Kidney (tissue), 14 donors: ENCODE results near the gene AKAP9. TPM values are rescaled to one million over a fixed set of nuclear protein-coding genes. Genes with fewer than 3 reads are reported as not detected.

ENCODE experiments used
- DNase-seq, 5 donors: peaks; one replicate each; pipeline ENCODE4 v3.0.0-alpha.2; 2013 to 2020
- FAIRE-seq: peaks from 2 replicates; lab custom pipeline; 2012; peaks lifted over from hg19 to GRCh38; lab: Jason Lieb, UNC
- H3K27ac ChIP-seq, 2 donors: one replicate each; pipeline ENCODE4 v1.7.0; 2013; ENCODE audit warnings: low read depth in 2 of 2, low read length in 2 of 2, inconsistent platforms in 1 of 2
- H3K27me3 ChIP-seq: one replicate; pipeline ENCODE4 v1.7.1; 2013; ENCODE audit warnings: low read length, inconsistent platforms; ENCODE audit not compliant: control insufficient read depth, insufficient read depth
- H3K36me3 ChIP-seq, 3 donors: one replicate each; pipeline versions ENCODE4 v1.7.0 to v1.7.1; 2013; ENCODE audit warnings: low read length in 3 of 3, control low read depth in 1 of 3, inconsistent platforms in 1 of 3; ENCODE audit not compliant: insufficient read depth in 3 of 3, control insufficient read depth in 2 of 3
- H3K4me1 ChIP-seq, 3 donors: one replicate each; pipeline versions ENCODE4 v1.7.0 to v1.7.1; 2013; ENCODE audit warnings: low read length in 3 of 3, inconsistent platforms in 1 of 3, low read depth in 1 of 3; ENCODE audit not compliant: control insufficient read depth in 2 of 3, insufficient read depth in 2 of 3
- H3K4me3 ChIP-seq, 3 donors: one replicate each; pipeline versions ENCODE4 v1.7.0 to v1.8.1; 2013; ENCODE audit warnings: low read length in 3 of 3, control low read depth in 1 of 3, inconsistent platforms in 1 of 3
- H3K9ac ChIP-seq, 3 donors: one replicate each; pipeline versions ENCODE4 v1.7.0 to v1.7.1; 2013; ENCODE audit warnings: low read length in 3 of 3, control low read depth in 1 of 3, inconsistent platforms in 1 of 3
- H3K9me3 ChIP-seq, 3 donors: one replicate each; pipeline versions ENCODE4 v1.7.0 to v1.7.1; 2013; ENCODE audit warnings: low read length in 3 of 3, control low read depth in 1 of 3, inconsistent platforms in 1 of 3; ENCODE audit not compliant: control insufficient read depth in 2 of 3, insufficient read depth in 1 of 3
- CTCF ChIP-seq: IDR thresholded peaks from 3 replicates; pipeline ENCODE4 v1.5.1; 2012; ENCODE audit warnings: mild to moderate bottlenecking, moderate library complexity, borderline replicate concordance; ENCODE audit not compliant: insufficient read depth; ENCODE audit errors: extremely low read depth
- intact Hi-C: fragments of 100-400 bp; cut with DNase I; formaldehyde crosslinking; loops from one replicate; pipeline ENCODE4 v1.11.1; 2022
- polyA plus RNA-seq: library from polyadenylated mRNA; stranded (reverse); fragments of 350-450 nt; fragmentation: Illumina TruSeq; extraction: RNeasy Lipid Tissue Mini Kit (QIAGEN cat#74804); gene quantifications from one replicate; pipeline ENCODE4 v1.2.3, GENCODE V29; 2014; ENCODE audit warnings: low read depth, low replicate concordance; ENCODE audit not compliant: insufficient read depth
- total RNA-seq: library from RNA; stranded (reverse); fragmentation: NEBNext Ultra II Directional; extraction: Animal tissue kit (Norgen Biotek cat#: 25700); gene quantifications from one replicate; pipeline ENCODE4 v1.2.1, GENCODE V29; 2021
- donor health status: control.
- donor health status: control.
- donor health status: control.
- donor health status: control.
- donor health status: control.
- donor health status: DM: yes; HTN: yes; CAD: no.
- donor health status: Normal renal cell carcinoma (clear cell type).

The AKAP9 gene
- total and polyA plus RNA-seq, 2 donors from 2014 or later, result 18.5 to 66.8 TPM

DNA sequence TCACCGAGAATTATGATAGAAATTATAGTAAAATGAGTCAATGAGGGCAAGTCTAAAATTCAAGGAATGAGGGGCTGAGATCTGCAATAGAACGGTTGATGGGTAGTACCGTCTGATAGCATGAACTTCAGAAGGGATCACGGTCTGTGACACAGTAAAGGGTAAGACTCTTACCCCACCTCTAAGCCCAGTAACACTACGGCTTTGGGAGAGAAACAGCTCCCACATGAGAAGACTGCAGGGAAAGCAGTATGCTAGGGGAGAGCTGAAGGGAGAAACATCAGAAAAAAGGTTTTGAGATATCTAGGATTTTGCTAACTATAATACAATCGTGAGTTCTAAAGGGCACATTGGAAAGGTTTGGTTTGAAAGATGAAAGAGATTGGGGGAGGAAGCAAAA, 12.8 kb upstream of the AKAP9 start:
- no peak for FAIRE-seq
- no peaks in the 10 kb centered on the region for H3K27me3 ChIP-seq

GRCh38 chr7:91929463-91929862, 11.2 kb upstream of the AKAP9 start:
- TF ChIP-seq CTCF, result no peak
- no peaks in the 10 kb centered on the region for H3K27me3 ChIP-seq
- FAIRE-seq, result no peak

More for the DNA sequence above, 12.8 kb upstream of the AKAP9 start:
- no peaks in the 10 kb centered on the region for H3K4me1 ChIP-seq
- H3K27ac ChIP-seq, result no peak overlapping the region
- intact Hi-C loops, result no loop called here
- H3K9me3 ChIP-seq, result no peaks in the 10 kb centered on the region
- no peaks in the 10 kb centered on the region for H3K36me3 ChIP-seq
- DNase-seq, result no peak
- no peak for TF ChIP-seq CTCF
- no peak overlapping the region for H3K4me3 ChIP-seq
- no peak overlapping the region for H3K9ac ChIP-seq

DNA sequence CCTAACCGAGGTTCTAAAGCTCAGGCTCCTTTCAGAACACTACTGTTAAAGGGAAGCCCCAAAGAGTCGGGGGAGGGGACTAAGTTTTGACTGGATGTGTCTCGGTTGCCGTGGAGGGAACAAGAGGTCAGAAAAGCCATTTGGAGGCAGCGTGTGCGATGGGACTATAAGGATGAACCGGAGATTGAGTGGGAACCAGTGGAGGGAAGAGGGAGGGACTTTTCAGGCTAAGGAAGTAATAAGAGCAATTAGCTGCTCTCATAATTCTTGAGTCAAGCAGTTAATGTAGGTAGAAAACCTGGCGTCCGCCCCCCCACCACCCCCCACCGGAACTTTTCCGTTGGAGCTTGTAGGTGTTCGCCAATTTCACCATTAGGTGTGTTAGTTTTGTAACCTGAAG, 491 bp upstream of the AKAP9 start:
- Histone ChIP-seq H3K9ac (peak overlapping the region; percentile 51 to 95 (median 63)), H3K4me3 (peak overlapping the region; percentile 84 to 92 (median 87)), H3K27me3 (no peaks in the 10 kb centered on the region), H3K36me3 (no peaks in the 10 kb centered on the region), H3K4me1 (peaks cover 0 to 6% (median 4%) of the 10 kb centered on the region in 3 donors), H3K9me3 (no peaks in the 10 kb centered on the region), H3K27ac (peak overlapping the region; percentile 96 to 97)
- intact Hi-C loops, result no loop called here
- DNase-seq (peak in 3 of 5 donors; percentile 41 to 84 (median 73)), FAIRE-seq (no peak)
- TF ChIP-seq CTCF, result no peak

More at GRCh38 chr7:91929463-91929862, 11.2 kb upstream of the AKAP9 start:
- H3K27ac ChIP-seq, result no peak overlapping the region
- no peaks in the 10 kb centered on the region for H3K36me3 ChIP-seq
- no peak overlapping the region for H3K9ac ChIP-seq
- no peak overlapping the region for H3K4me3 ChIP-seq
- no peaks in the 10 kb centered on the region for H3K4me1 ChIP-seq
- DNase-seq, result no peak
- intact Hi-C loops, result no loop called here
- H3K9me3 ChIP-seq, result no peaks in the 10 kb centered on the region

- FAIRE-seq (no peak), DNase-seq (peak in 4 of 5 donors; percentile 52 to 72 (median 60))
- TF ChIP-seq CTCF, result no peak
- Histone ChIP-seq H3K9ac (peak overlapping the region; percentile 75 to 95 (median 91)), H3K36me3 (no peaks in the 10 kb centered on the region), H3K4me3 (peak overlapping the region; percentile 84 to 92 (median 87)), H3K4me1 (peaks cover 0 to 7% (median 6%) of the 10 kb centered on the region in 3 donors), H3K9me3 (no peaks in the 10 kb centered on the region), H3K27ac (peak overlapping the region; percentile 96 to 97), H3K27me3 (no peaks in the 10 kb centered on the region)
- intact Hi-C loops, result no loop called here
Observed at GRCh38 chr7:91941450-91941849, 788 bp downstream of the AKAP9 start.
